ENCODE data around the gene TRAPPC3L.

The TRAPPC3L gene

DNA sequence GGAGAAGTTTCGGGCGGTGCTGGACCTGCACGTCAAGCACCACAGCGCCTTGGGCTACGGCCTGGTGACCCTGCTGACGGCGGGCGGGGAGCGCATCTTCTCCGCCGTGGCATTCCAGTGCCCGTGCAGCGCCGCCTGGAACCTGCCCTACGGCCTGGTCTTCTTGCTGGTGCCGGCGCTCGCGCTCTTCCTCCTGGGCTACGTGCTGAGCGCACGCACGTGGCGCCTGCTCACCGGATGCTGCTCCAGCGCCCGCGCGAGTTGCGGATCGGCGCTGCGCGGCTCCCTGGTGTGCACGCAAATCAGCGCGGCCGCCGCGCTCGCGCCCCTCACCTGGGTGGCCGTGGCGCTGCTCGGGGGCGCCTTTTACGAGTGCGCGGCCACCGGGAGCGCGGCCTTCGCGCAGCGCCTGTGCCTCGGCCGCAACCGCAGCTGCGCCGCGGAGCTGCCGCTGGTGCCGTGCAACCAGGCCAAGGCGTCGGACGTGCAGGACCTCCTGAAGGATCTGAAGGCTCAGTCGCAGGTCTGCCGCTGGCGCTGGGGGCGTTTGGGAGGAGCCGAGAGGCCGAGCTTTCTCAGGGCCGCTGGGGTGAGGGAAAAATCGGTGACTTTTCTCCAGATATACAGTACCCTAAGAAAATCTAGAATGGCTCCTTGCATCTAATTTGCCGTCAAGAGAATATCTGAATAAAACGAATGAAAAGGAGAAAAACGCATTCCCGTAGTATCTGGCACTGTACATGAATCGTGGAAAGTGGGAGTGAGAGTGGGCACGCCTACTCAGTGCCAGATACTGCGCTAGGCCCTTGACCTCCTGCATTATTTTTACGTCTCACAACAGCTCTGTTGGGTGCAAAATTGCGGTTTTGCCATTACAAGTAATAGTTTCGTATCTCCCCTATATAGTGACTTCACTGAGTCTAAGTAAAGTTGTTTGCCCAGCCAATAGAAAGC lies 83.3 kb downstream of the TRAPPC3L start:
- peak; percentile 82 for DNase-seq

DNA sequence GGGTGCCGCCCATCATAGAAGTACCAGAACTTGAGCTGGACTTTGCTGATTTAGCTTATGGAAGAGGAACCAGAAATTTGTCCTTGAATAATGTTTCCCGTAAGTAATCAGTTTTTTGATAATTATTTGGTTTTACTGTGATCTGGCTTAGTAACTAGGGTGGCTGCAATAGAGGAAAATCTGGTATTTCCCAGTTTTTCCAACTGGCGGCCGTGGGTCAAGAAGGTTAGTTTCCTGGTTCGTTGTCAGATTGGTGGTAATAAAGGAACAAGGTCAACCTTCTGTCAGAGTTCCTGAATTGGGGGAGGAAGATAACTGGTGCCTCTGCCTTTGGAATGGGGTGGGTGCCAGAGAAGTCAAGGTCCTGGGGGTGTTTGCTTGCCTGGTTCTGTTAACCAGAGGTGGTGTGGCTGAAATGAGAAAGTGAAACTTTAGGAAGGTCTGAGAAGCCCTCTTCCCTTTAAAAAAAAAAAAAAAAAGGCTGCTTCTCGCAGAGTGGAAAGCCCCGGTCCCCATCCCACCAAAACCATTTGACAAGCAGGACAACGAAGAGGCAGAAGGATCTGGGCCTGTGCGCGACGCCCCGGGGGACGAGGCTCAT lies 84.1 kb downstream of the TRAPPC3L start, which contains the start of gene CALHM6:
Gene CALHM6, plus strand, starts transcription at position 45 of the 601 bp plus-strand sequence. Its CDS starts 555 bp downstream, at position 600.
- DNase-seq = no peak

DNA sequence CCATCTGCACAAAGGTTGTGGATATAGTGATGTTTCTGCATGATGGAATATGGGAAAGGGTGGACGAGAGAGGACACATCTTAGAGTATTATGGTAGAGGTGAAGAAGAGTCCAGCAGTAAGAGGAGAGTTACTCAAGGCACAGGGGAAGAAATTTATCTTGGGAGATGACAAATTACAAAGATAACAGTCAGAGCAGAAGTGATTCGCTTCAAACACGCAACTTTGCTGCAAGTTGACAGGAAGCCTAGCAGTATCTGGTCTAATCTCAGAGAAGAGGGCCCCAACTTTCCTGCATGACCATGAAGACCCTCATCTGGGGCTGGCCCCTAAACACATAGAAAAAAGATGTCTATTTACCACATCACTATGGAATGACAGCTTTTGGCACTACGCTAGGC lies 85.6 kb downstream of the TRAPPC3L start:
- no peak for DNase-seq

DNA sequence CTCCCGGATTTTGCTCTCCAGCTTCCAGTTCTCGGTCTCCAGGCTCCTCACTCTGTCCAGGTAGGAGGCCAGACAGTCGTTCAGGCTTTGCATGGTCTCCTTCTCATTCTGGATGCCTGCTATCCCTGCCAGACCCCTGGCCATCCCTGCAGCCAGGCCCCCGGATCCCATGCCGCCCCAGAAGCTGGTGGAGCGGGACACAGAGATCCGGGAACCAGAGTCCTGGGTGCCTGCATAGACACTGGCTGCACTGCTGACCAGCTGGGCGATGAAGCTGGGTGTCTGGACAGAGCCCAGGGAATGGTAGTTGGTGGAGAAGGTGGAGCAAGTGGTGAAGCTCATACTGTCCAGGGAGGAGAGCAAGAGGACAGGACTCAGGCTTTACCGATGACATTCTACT lies 87.2 kb downstream of the TRAPPC3L start:
- DNase-seq = no peak

DNA sequence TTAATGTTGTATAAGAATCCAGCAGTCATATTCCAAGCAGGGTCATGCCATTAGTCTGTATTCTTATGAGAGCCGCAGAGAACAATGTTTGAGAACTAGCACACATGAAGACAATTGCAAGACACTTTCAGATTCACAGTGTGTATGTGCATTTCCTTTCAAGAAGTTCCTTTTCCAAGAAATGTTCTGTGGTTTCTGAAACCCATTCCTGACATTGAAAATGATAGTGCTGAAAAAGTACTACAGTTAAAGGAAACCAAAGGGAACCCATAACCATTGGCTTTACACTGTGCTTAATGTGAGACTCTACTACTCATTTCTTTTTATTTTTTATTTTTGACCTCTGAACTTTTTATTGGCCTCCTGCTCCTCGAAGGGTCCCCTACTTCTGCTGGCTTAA lies 88.6 kb downstream of the TRAPPC3L start:
- DNase-seq = no peak

DNA sequence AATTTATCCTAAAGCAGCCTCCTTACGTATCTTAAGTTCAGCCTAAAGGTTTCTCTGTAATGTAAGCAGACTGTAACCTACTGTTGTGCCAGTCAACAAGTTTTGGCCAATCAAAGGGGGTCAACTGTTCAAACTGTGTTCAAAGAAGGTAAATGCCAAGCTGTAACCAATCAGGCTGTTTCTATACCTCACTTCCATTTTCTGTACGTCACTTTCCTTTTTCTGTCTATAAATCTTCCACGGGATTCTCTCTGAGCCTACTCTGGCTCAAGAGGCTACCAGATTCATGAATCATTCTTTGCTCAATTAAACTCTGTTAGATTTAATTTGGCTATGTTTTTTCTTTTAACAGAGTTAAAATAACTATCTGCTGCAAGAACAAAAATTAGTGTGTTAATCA lies 89.4 kb downstream of the TRAPPC3L start:
- no peak for DNase-seq

DNA sequence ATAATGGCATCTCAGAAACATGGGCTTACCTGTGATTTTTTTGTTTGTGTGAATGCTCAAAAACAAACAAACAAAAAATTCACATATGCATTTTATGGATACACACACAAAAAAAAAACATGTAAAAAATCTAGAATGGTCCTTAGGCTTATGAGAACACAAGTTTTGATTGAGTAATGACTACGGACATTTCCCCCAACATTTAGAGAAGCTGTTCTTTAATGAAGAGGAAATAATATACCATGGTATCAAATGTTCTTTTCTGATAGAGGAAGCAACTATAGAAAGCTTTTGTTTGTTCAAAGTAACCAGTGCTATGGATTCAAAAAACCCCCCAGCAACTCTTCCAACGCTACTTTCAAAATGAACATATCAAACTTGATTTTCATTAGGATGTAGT lies 93.0 kb downstream of the TRAPPC3L start:
- DNase-seq = no peak

DNA sequence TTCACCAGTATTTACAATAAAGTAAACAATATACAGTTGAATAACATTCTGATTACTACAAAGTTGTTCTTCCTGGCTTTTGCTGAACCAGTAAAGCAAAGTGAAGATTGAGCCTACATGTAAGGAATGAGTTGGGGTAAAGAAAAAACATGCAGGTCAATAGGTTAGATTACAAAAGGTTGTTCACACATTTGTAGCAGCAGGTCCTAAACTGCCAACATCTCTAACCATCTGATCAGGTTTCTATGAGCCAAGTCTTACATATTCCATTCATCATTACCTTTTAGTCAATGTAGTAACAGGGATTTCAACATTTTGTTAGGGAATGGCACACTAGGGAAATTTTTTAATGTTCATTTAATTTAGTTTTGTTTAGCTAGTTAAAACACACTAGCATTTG lies 93.6 kb downstream of the TRAPPC3L start:
- DNase-seq = no peak

DNA sequence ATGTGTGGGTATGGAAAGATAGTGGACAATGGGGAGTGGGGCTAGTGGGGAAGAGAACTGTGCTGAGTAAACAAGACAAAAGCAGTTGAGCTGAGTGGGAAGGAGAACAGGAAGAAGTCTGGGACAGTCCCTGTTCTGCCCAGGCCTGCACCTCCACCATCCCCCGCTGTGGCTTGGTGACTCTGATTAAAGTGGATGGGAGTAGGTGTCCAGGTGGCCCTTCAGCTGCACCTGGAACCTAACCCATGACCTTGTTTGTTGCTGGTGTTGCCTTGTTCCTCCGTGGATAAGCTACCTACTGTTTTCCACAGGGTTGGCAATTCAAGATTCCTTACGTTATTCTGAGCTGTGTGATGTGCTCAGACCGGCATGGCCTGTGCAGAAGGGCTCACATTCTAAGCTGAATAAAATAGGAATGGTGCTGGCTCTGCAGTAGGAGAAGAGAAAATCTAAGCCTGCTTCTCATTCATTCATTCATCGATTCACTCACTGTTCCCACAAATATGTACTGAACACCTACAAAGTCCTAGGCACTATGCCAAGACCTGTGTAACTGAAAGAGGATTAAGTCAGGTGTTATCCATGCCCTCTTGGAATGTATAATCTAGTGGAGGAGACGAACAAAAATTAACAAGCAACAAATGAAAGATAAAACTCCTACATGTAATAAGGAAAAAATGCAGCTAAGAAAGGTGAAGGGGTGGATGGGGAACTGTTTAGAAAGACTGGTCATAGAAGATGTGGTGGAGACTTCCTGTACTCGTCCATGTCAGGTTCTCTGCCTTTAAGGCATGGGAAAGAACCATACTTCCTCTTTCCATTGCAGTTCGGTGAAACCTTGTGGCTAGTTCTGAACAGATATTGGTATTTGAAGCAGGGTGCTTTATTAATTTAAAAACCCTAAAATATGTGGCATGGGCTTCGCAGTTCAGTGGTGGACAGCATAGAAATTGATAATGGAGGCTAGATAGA lies 94.4 kb downstream of the TRAPPC3L start:
- no peak for DNase-seq

DNA sequence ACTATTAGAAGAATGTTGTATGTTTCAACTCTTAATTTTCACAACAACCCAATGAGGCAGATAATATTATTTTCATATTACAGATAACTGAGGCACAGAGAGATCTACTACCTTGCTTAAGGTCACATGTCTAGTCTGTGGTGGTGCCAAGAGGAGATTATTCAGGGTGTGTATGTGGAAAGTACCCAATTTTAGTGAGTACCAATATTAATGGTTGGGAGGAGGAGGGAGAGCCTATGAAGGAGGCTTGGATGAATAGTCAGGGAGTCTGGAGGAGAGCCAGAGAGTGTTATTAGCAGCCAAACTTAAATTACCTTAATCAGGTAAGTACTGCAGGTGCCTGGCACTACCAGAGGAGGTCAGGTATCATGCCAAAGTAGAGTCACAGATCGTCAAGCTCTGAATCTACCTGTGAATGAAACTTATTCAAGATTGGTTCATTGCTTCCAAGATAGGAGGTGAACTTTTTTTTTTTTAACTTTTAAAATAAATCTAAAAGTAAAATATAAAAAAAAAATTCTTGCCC lies 95.2 kb downstream of the TRAPPC3L start:
- DNase-seq = no peak

DNA sequence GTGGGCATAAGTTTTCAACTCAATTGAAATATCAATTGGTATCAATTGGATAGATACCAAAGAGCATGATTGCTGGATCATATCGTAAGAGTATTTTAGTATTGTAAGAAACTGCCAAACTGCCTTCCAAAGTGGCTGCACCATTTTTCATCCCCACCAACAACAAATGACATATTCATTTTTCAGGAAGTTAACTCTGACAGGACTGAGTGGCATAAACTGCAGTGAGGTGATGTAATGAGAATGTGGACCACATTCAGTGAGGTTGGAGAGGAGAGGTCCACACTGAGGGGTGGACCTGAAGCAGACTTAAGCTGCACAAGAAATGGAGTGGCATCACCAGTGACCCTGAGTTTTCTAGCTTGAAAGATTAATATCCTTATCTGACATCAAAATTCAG lies 95.9 kb downstream of the TRAPPC3L start:
- DNase-seq = no peak

DNA sequence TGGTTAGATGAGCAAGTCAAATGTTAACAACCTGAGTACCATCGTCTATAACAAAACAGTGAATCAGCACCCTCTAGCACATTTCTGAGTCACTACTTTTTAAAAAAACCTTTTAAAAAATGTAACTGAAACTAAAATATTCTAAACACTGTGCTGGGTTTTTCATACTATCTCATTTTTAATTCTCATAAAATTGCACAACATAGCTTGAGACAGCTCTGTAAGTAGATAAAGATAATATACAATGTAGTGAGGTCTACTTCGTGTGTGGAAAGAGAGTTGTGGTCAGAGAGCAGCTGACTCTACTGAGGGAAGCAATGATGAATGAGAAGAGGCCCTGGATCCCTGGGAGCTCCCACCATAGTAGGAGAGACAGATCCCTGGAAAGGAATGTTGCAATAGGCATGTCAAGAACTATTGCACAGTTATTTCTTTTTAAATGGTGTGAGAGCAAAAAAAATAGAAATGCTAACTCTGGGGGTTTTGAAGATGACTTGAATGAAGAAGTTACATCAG lies 97.9 kb downstream of the TRAPPC3L start:
- no peak for DNase-seq

DNA sequence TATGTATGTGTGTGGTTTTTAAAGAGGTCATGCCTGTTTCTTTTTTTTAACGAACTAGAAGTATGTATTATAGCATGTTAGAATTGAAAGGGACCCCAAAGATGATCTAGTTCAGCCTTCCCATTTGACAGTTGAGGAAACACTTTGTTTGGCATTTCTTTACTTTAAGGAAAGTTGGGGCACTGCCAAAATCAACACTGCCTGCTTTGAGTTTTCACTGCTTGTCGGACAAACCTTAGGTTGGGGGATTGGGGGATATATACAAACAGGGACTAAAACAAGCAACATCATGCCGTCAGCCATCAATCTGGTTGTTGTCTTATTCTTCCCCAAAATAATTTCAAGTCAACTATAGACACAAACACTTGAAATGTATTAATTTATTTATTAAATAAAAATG lies 98.4 kb downstream of the TRAPPC3L start:
- no peak for DNase-seq

DNA sequence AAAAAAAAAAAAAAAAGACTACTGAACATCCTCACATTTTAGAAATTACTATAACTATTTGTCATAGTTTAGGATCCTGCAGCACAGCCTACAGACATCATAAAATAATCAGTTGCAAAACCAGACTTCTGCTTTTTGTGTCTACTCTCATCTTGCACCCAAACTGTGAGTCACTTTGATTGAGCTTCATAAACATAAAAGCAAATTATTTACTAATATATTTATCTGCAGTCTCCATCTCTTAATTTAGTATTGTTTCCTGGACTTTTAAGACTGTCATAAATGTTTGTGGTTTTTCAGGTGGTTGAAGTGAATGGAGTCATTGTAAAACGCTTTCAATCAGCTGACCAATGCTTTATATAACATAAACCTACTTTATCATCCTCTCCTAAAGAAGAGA lies 99.1 kb downstream of the TRAPPC3L start:
- no peak for DNase-seq

DNA sequence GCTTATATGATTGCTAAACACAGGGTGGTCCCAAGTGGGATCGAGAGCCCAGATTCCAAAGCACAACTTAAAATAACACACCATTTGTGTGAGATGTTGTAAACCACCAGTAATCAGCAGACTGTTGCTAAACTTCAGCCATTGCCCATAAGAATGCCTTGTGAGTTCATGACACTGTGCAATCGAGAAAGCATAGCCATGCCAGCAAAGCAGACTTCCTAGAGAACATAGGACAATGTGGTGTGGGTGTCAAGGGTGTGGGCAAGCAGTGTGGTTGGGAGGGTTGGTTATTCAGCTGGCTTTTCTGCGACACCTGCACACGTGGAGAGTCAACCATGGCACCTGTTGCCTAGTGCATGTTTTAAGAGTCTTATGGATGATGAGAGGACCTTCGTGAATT lies 100.4 kb downstream of the TRAPPC3L start:
- no peak for DNase-seq

Data from right hindlimb (tissue), 1 donor.